Liver (tissue), 9 donors: ENCODE results near the gene ASH1L. TPM values are rescaled to one million over a fixed set of nuclear protein-coding genes. Genes with fewer than 3 reads are reported as not detected.

Experiments used
- DNase-seq: peaks from one replicate; pipeline ENCODE4 v3.0.0-alpha.2; 2017; ENCODE audit warnings: low spot score
- H3K27ac ChIP-seq, 2 donors: one replicate each; pipeline ENCODE4 v1.7.0; 2013; ENCODE audit warnings: inconsistent platforms in 2 of 2, low read length in 2 of 2, control low read depth in 1 of 2, low read depth in 1 of 2, mild to moderate bottlenecking in 1 of 2
- H3K27me3 ChIP-seq, 4 donors: one replicate each; pipeline versions ENCODE4 v1.6.1 to v1.7.0; 2013; ENCODE audit warnings: low read length in 3 of 4, inconsistent platforms in 1 of 4, mild to moderate bottlenecking in 1 of 4, moderate library complexity in 1 of 4; ENCODE audit not compliant: control insufficient read depth in 4 of 4, insufficient read depth in 4 of 4
- H3K36me3 ChIP-seq, 4 donors: one replicate each; pipeline versions ENCODE4 v1.6.1 to v1.7.0; 2013; ENCODE audit warnings: low read length in 3 of 4, mild to moderate bottlenecking in 3 of 4, low read depth in 1 of 4, moderate library complexity in 1 of 4; ENCODE audit not compliant: control insufficient read depth in 4 of 4, insufficient read depth in 3 of 4
- H3K4me1 ChIP-seq, 4 donors: one replicate each; pipeline versions ENCODE4 v1.6.1 to v1.7.0; 2013; ENCODE audit warnings: low read length in 3 of 4, mild to moderate bottlenecking in 3 of 4, moderate library complexity in 1 of 4; ENCODE audit not compliant: control insufficient read depth in 4 of 4, insufficient read depth in 4 of 4
- H3K4me3 ChIP-seq, 3 donors: one replicate each; pipeline versions ENCODE4 v1.6.1 to v1.7.0; 2013; ENCODE audit warnings: low read length in 3 of 3, control low read depth in 1 of 3, low read depth in 1 of 3, mild to moderate bottlenecking in 1 of 3
- H3K9ac ChIP-seq, 2 donors: one replicate each; pipeline ENCODE4 v1.7.0; 2013; ENCODE audit warnings: low read length in 2 of 2, mild to moderate bottlenecking in 2 of 2, moderate library complexity in 2 of 2, control low read depth in 1 of 2, low read depth in 1 of 2
- H3K9me3 ChIP-seq, 4 donors: one replicate each; pipeline versions ENCODE4 v1.6.1 to v1.7.0; 2013; ENCODE audit warnings: low read length in 3 of 4; ENCODE audit not compliant: control insufficient read depth in 4 of 4
- CTCF ChIP-seq: fragments of 150-350 bp; IDR thresholded peaks from 2 replicates; pipeline ENCODE4 v1.5.1; 2017; ENCODE audit warnings: improper control_type of control experiment, low read depth, low read length; ENCODE audit not compliant: missing input control
- EGR1 ChIP-seq, 2 donors: IDR thresholded peaks; 2 replicates each; pipeline ENCODE4 v1.6.1; 2016 to 2018; ENCODE audit warnings: antibody characterized with exemption in 2 of 2, low read depth in 2 of 2
- FOXA1 ChIP-seq: IDR thresholded peaks from 2 replicates; pipeline ENCODE4 v1.6.1; 2016; ENCODE audit warnings: antibody characterized with exemption
- FOXA2 ChIP-seq: IDR thresholded peaks from 2 replicates; pipeline ENCODE4 v1.6.1; 2016; ENCODE audit warnings: antibody characterized with exemption
- HNF4A ChIP-seq, 2 donors: conservative IDR thresholded peaks; 2 replicates each; pipeline ENCODE4 v1.6.1; 2016; ENCODE audit warnings: antibody characterized with exemption in 2 of 2, mild to moderate bottlenecking in 2 of 2
- HNF4G ChIP-seq: IDR thresholded peaks from 2 replicates; pipeline ENCODE4 v1.6.1; 2016; ENCODE audit warnings: antibody characterized with exemption
- JUND ChIP-seq, 2 donors: IDR thresholded peaks; 2 replicates each; pipeline ENCODE4 v1.6.1; 2016; ENCODE audit warnings: antibody characterized with exemption in 2 of 2
- MAX ChIP-seq: IDR thresholded peaks from 2 replicates; pipeline ENCODE4 v1.6.1; 2016; ENCODE audit warnings: antibody characterized with exemption
- RAD21 ChIP-seq, 2 donors: IDR thresholded peaks; 2 replicates each; pipeline ENCODE4 v1.6.1; 2016; ENCODE audit warnings: antibody characterized with exemption in 2 of 2, mild to moderate bottlenecking in 2 of 2
- RXRA ChIP-seq, 2 donors: IDR thresholded peaks; 2 replicates each; pipeline ENCODE4 v1.6.1; 2017 to 2018; ENCODE audit warnings: antibody characterized with exemption in 2 of 2, mild to moderate bottlenecking in 1 of 2
- SP1 ChIP-seq: IDR thresholded peaks from 2 replicates; pipeline ENCODE4 v1.6.1; 2018; ENCODE audit warnings: antibody characterized with exemption, mild to moderate bottlenecking
- TAF1 ChIP-seq: conservative IDR thresholded peaks from 2 replicates; pipeline ENCODE4 v1.6.1; 2016; ENCODE audit warnings: antibody characterized with exemption, mild to moderate bottlenecking
- YY1 ChIP-seq: IDR thresholded peaks from 2 replicates; pipeline ENCODE4 v1.6.1; 2016; ENCODE audit warnings: antibody characterized with exemption, mild to moderate bottlenecking
- ZBTB33 ChIP-seq: IDR thresholded peaks from 2 replicates; pipeline ENCODE4 v1.6.1; 2016; ENCODE audit warnings: antibody characterized with exemption
- WGBS: extraction: QIAGEN DNeasy Blood & Tissue Kit; methylation state at CpG from one replicate; pipeline ENCODE4 v1.1.7; 2013; 5-methylcytosine and 5-hydroxymethylcytosine counted together
- polyA plus RNA-seq, 2 donors: library from polyadenylated mRNA; stranded (reverse) in 1 of 2; unstranded in 1 of 2; fragments of 200-250 nt in 1 of 2; fragments of >200 nt in 1 of 2; fragmentation: Nextera tagmentation in 1 of 2; extraction: Ambion mirVana in 1 of 2; gene quantifications; one replicate each; pipeline versions ENCODE4 v1.2.1 to v1.2.3, GENCODE V29; 2013 to 2015
- total RNA-seq, 2 donors: library from RNA; depleted of rRNA; stranded (reverse); fragments of >200 nt; gene quantifications; one replicate each; pipeline ENCODE4 v1.2.3, GENCODE V29; 2014
- TF ChIP-seq, protein P1 (sequence below): IDR thresholded peaks from 2 replicates; pipeline ENCODE4 v1.6.1; 2016; ENCODE audit warnings: antibody characterized with exemption
- TF ChIP-seq, protein P2 (sequence below): IDR thresholded peaks from 2 replicates; pipeline ENCODE4 v1.6.1; 2016; ENCODE audit warnings: antibody characterized with exemption, mild to moderate bottlenecking
- donor health status: healthy.
- donor health status: healthy.
- donor health status: healthy.
- donor health status: healthy.
- donor health status: healthy.

ASH1L gene
- total and polyA plus RNA-seq, 4 donors, result 3.9 to 30.3 (median 13.9) TPM

- DNase-seq, result no peak
- peaks cover 8 to 44% (median 32%) of the 10 kb centered on the region in 4 donors for H3K36me3 ChIP-seq
- no peak overlapping the region for H3K27ac ChIP-seq
- no peaks in the 10 kb centered on the region for H3K9me3 ChIP-seq
- no peak overlapping the region for H3K9ac ChIP-seq
- no peaks in the 10 kb centered on the region for H3K4me1 ChIP-seq
- no peak for TF ChIP-seq SP1
- TF ChIP-seq, protein P1, sequence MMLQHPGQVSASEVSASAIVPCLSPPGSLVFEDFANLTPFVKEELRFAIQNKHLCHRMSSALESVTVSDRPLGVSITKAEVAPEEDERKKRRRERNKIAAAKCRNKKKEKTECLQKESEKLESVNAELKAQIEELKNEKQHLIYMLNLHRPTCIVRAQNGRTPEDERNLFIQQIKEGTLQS, result no peak
- no peak for TF ChIP-seq JUND (IDR thresholded peaks at IDR 0.05)
- TF ChIP-seq HNF4A (conservative IDR thresholded peaks at IDR 0.05), result no peak
- TF ChIP-seq TAF1, result no peak
- no peaks in the 10 kb centered on the region for H3K27me3 ChIP-seq
- H3K4me3 ChIP-seq, result no peak overlapping the region
These were observed 182.9 kb downstream of the ASH1L start for GRCh38 chr1:155379631-155380090.

- DNase-seq, result no peak
- 77% methylated on average over 3 of the region's 3 CpGs for WGBS
- H3K9me3 ChIP-seq, result no peaks in the 10 kb centered on the region
- no peak overlapping the region for H3K9ac ChIP-seq
- H3K4me1 ChIP-seq, result no peaks in the 10 kb centered on the region
- no peak for TF ChIP-seq YY1
- no peak for TF ChIP-seq FOXA1
- no peak for TF ChIP-seq RAD21 (IDR thresholded peaks at IDR 0.05)
- TF ChIP-seq MAX, result no peak
- TF ChIP-seq SP1, result no peak
- H3K36me3 ChIP-seq, result peaks cover 8 to 47% (median 34%) of the 10 kb centered on the region in 4 donors
- H3K27me3 ChIP-seq, result no peaks in the 10 kb centered on the region
- no peak overlapping the region for H3K27ac ChIP-seq
- no peak overlapping the region for H3K4me3 ChIP-seq
These were observed 183.4 kb downstream of the ASH1L start for GRCh38 chr1:155379180-155379579.

DNA sequence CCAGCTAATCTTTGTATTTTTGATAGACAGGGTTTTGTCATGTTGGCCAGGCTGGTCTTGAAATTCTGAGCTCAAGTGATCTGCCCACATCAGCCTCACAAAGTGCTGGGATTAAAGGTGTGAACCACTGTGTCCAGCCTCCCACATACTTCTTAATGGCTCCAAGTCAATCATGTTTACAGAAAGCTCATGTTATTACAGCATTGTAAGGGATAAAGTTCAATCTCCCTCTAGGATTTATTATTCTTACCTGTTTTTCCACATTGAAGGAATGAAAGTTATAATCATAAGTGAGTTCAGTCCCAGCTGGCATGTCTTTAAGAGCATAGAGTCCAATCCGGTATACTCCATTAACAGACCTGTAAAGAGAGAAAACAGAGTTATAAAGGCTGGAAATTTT, 202.6 kb downstream of the ASH1L start:
- no peak overlapping the region for H3K9ac ChIP-seq
- H3K27me3 ChIP-seq, result no peaks in the 10 kb centered on the region
- peaks cover 16 to 37% (median 29%) of the 10 kb centered on the region in 4 donors for H3K36me3 ChIP-seq
- no peaks in the 10 kb centered on the region for H3K9me3 ChIP-seq
- DNase-seq, result no peak
- TF ChIP-seq ZBTB33 (no peak), TAF1 (no peak), JUND (IDR thresholded peaks at IDR 0.05) (no peak), YY1 (no peak), FOXA2 (no peak), CTCF (no peak), EGR1 (IDR thresholded peaks at IDR 0.05; ENCODE audit: low read depth in 2 of 2) (no peak), HNF4A (conservative IDR thresholded peaks at IDR 0.05) (no peak), MAX (no peak), HNF4G (no peak), SP1 (no peak), RXRA (IDR thresholded peaks at IDR 0.05) (no peak), FOXA1 (no peak), RAD21 (IDR thresholded peaks at IDR 0.05) (no peak)
- TF ChIP-seq, protein P1, result no peak
- TF ChIP-seq, protein P2, sequence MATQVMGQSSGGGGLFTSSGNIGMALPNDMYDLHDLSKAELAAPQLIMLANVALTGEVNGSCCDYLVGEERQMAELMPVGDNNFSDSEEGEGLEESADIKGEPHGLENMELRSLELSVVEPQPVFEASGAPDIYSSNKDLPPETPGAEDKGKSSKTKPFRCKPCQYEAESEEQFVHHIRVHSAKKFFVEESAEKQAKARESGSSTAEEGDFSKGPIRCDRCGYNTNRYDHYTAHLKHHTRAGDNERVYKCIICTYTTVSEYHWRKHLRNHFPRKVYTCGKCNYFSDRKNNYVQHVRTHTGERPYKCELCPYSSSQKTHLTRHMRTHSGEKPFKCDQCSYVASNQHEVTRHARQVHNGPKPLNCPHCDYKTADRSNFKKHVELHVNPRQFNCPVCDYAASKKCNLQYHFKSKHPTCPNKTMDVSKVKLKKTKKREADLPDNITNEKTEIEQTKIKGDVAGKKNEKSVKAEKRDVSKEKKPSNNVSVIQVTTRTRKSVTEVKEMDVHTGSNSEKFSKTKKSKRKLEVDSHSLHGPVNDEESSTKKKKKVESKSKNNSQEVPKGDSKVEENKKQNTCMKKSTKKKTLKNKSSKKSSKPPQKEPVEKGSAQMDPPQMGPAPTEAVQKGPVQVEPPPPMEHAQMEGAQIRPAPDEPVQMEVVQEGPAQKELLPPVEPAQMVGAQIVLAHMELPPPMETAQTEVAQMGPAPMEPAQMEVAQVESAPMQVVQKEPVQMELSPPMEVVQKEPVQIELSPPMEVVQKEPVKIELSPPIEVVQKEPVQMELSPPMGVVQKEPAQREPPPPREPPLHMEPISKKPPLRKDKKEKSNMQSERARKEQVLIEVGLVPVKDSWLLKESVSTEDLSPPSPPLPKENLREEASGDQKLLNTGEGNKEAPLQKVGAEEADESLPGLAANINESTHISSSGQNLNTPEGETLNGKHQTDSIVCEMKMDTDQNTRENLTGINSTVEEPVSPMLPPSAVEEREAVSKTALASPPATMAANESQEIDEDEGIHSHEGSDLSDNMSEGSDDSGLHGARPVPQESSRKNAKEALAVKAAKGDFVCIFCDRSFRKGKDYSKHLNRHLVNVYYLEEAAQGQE, result no peak
- no peak overlapping the region for H3K4me3 ChIP-seq
- no peaks in the 10 kb centered on the region for H3K4me1 ChIP-seq
- WGBS, result 94% methylated on average over 1 of the region's 1 CpG
- no peak overlapping the region for H3K27ac ChIP-seq
